HG02885 (cell line): ENCODE measurements around the gene PTPRN2.
"Not testable (repeated sequence)": the region's sequence is repeated elsewhere in the genome, so short reads cannot be mapped to it uniquely, and the experiment has no call there.

Source experiments
- ATAC-seq: cut with Tn5 transposase; IDR thresholded peaks from one replicate; pipeline ENCODE4 v1.9.1; 2021; ENCODE audit warnings: mild to moderate bottlenecking; ENCODE audit not compliant: unreplicated experiment, poor library complexity

The PTPRN2 gene

GRCh38 chr7:157607218-157607617 lies 980.4 kb downstream of the PTPRN2 start:
- ATAC-seq = no peak

GRCh38 chr7:157606140-157606539 lies 981.5 kb downstream of the PTPRN2 start:
- ATAC-seq = no peak

- no peak for ATAC-seq
Measured at GRCh38 chr7:157605638-157606037, 982.0 kb downstream of the PTPRN2 start.

DNA sequence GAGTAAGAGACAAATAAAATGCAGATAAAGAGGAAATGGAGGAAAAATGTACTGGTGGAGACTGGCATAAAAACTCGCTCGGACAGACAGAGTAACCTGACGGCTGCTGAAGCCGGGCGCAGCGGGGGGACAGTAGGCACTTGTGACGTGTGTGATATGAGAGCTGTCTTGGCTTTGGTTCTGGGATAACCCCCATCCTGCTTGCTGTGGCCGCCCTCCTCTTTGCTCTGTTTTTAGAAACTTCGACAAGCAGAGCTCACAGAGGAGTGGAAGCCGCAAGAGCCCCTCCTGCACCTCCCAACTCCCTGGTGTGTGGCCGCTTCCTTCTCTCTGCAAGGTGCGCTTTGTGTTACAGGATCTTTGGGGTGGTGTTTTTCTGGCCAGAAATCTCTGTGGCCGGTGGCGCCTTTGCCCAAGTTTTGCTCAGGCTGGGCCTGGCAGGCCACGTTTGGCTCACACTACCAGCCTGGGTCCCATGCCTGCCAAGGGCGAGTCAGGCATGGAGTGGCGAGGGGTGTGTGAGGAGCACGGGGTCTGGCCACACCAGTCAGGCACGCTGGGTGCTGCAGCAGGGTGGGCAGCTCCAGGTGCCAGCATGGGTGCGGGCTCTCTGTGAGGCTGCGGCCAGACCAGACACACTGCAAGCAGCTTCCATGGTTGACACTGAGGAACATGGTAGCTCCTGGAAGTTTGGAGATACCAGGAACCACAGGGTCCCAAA lies 982.8 kb downstream of the PTPRN2 start:
- ATAC-seq = no peak

- ATAC-seq = no peak
Measured at GRCh38 chr7:157603716-157604115, 983.9 kb downstream of the PTPRN2 start.

DNA sequence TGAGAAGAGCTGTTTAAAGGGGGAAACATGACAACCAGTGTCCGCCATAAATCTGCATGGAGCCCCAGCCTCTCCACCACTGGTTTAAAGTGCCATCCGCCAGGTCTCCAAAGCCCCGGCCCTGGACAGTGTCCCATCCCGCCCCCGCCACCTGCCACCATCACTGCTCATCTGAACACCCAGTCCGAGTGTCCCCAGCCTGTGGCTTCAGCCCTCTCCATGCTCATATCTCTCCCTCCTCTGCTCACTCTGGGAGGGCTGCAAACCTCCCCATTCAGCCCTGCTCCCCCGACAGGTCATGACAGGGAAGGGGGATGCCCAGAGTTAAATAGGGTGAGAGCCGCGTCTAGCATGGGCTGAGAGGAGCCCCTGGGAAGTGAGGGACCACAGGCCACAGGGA lies 984.6 kb downstream of the PTPRN2 start:
- ATAC-seq = no peak

DNA sequence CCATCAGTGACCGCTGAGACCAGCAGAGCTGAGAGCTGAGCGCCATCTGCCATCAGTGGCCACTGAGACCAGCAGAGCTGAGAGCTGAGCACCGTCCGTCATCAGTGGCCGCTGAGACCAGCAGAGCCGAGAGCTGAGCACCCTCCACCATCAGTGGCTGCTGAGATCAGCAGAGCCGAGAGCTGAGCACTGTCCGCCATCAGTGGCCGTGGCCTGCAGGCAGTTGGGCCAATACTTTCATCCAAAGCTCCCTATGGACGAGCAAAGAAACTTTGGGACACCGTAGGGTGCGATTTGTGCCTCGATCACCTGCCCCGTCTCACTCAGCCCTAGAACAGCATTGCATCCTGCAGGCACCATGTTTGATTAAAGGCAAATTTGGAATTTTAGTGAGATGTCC lies 985.0 kb downstream of the PTPRN2 start:
- ATAC-seq = no peak

- ATAC-seq = no peak
Measured at GRCh38 chr7:157602156-157602555, 985.5 kb downstream of the PTPRN2 start.

GRCh38 chr7:157601530-157601929 lies 986.1 kb downstream of the PTPRN2 start:
- no peak for ATAC-seq

DNA sequence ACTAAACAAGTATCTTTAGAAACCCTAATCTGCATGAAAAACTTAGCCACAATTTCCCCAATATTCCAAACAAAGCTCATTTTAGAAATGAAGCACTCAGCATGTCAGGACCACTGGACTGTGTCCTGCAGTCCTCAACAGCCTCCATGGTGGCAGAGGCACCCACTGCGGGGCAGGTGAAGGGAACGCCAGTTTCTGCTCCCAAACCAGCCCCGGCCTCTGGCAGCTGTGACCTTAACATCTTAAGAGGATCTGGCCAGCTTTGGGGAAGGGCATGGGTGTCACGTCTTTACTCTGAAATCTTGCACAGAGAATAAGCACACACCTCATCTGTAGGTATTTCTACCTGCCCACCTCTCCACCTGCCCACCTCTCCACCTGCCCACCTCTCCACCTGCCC lies 988.1 kb downstream of the PTPRN2 start:
- ATAC-seq = no peak

GRCh38 chr7:157597562-157597961 lies 990.1 kb downstream of the PTPRN2 start:
- ATAC-seq = no peak

- no peak for ATAC-seq
Measured at GRCh38 chr7:157596881-157597280, 990.7 kb downstream of the PTPRN2 start.

DNA sequence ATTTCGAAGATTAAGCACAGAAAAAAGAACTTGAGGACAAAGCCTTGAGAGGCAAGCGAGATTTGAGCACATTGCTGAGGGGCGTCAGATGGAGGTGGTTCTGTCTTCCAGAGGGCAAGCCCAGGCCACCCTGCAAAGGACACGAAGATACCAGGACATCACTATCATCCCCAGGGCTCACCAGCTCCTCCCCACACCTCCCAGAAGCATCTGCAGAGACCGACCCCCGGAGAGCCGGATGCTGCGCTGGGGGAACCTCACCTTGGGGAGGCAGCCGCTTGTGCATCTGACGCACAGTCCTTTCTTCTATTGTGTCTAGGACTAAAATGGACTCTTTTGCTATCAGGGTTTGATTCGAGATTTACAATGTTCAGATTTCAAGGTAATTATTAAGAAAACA lies 991.2 kb downstream of the PTPRN2 start:
- ATAC-seq = no peak

- no peak for ATAC-seq
Measured at GRCh38 chr7:157596026-157596425, 991.6 kb downstream of the PTPRN2 start.

DNA sequence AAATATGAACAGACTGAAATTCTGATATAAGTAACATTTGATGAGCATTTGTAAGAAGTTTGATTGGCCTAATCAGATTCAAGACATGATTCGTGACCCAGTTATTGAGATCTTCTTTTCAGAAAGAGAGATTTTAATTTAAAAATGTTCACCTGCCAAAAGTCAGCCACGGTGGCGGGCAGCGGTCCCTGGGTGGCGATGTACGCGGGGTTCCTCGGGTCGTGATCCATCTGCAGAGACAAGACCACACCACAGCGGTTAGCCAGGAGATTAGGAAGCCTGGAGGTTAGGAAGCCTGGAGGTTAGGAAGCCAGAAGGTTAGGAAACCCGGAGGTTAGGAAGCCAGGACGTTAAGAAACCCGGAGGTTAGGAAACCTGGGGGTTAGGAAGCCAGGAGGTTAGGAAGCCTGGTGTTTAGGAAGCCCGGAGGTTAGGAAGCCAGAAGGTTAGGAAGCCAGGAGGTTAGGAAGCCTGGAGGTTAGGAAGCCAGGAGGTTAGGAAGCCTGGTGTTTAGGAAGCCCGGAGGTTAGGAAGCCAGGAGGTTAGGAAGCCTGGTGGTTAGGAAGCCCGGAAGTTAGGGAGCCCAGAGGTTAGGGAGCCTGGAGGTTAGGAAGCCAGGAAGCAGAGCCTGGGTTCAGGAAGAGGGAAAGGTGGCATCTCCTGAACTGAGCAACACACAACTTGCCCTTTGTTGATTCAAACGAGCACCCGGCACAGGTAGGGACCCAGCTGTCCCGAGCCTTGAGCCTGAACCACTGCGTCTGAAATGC lies 992.4 kb downstream of the PTPRN2 start:
- no peak for ATAC-seq

DNA sequence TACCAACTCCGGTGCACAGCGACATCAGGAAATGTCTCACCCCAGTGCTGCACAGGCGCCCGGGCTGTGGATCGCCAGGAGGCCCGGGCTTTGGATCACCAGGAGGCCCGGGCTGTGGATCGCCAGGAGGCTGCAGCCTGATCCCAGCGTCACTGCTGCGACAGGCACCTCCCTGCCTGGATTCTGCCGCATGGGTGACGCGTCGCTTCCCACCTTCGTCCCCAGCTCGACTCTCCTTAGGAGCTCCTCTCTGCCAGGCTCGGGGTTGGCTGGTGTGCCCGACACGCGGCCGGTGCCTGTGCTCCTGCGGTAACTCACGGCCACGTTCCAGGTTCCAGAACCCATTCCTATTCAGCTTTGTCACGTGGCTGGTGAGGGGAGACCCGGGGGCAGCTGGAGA lies 993.3 kb downstream of the PTPRN2 start:
- ATAC-seq = no peak

GRCh38 chr7:157593541-157593940 lies 994.1 kb downstream of the PTPRN2 start:
- no peak for ATAC-seq

DNA sequence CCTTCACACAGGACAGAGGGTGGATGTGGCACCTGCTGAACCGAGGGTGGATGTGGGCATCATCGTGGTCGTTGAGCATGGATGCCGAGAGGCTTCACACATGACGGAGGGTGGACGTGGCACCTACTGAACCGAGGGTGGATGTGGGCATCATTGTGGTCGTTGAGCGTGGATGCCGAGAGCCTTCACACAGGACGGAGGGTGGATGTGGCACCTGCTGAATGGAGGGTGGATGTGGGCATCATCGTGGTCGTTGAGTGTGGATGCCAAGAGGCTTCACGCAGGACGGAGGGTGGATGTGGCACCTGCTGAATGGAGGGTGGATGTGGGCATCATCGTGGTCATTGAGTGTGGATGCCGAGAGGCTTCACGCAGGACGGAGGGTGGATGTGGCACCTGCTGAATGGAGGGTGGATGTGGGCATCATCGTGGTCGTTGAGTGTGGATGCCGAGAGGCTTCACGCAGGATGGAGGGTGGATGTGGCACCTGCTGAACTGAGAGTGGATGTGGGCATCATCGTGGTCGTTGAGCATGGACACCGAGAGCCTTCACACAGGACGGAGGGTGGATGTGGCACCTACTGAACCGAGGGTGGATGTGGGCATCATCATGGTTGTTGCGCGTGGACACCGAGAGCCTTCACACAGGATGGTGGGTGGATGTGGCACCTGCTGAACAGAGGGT lies 994.8 kb downstream of the PTPRN2 start:
- not testable (repeated sequence) for ATAC-seq

DNA sequence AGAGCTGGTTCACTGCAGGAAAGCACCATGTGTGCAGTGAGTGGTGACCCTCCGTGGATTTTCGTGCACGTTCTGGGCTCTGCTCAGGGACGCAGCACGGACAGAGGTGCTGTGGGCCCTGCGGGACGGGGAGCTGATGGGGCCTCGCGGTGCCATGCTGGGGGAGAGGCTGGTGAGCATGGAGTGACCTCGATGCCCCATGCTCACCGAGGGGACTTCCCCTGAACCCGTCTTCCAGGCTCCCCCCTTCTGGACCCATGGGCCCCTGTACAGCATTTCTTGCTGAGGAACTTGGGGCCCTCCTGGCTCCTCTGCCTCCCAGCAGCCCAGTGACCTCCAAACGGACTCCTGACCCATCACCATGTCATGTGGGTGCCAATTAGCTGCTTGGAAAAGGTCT lies 997.1 kb downstream of the PTPRN2 start:
- ATAC-seq = no peak

- ATAC-seq = no peak
Measured at GRCh38 chr7:157589680-157590079, 997.9 kb downstream of the PTPRN2 start.

GRCh38 chr7:157587805-157588560 lies 999.6 kb downstream of the PTPRN2 start:
- ATAC-seq = no peak
